Measurements from ENCODE around the gene CLASP1.

GRCh38 chr2:121519732-121520640, 129.3 kb downstream of the CLASP1 start:
- no peak for TF ChIP-seq CTCF (IDR thresholded peaks at IDR 0.05; ENCODE audit: insufficient read depth, low read length)
- TF ChIP-seq POLR2AphosphoS5 (IDR thresholded peaks at IDR 0.05; ENCODE audit: low read depth) = no peak
- TF ChIP-seq REST (IDR thresholded peaks at IDR 0.05; ENCODE audit: insufficient replicate concordance, low read depth) = no peak
- TF ChIP-seq GABPA (IDR thresholded peaks at IDR 0.05; ENCODE audit: low read depth) = no peak
- no peak for TF ChIP-seq SPI1 (IDR thresholded peaks at IDR 0.05; ENCODE audit: borderline replicate concordance, low read depth)

All from HL-60 (cell line).